HepG2 (cell line): ENCODE measurements around the gene FGF14. TPM values are rescaled to one million over a fixed set of nuclear protein-coding genes. Genes with fewer than 3 reads are reported as not detected.
A peak's percentile ranks its signal among the peaks of the same experiment; 100 is the strongest.

Experiments
- ATAC-seq: fragments of 200-7000 bp; cut with Tn5 transposase; 3 replicates; pipeline ENCODE4 v1.9.1; 2020; ENCODE audit warnings: mild to moderate bottlenecking, moderate library complexity
- BruUV-seq: library from RNA; stranded (reverse); fragments of 400-500 nt; replicated peaks from 2 replicates; lab custom pipeline; 2021; lab: Mats Ljungman, UMichigan
- CTCF ChIA-PET: fragments of 300-600 bp; formaldehyde crosslinking; extraction: SDS; loops from one replicate; lab custom pipeline; 2021; ENCODE audit warnings: low total read pairs, inconsistent platforms, low intra/inter-chr PET ratio; lab: Yijun Ruan, JAX
- POLR2A ChIA-PET: fragments of 350-600 bp; sonication (Branson Sonifier 250); formaldehyde crosslinking; loops from one replicate; lab custom pipeline; 2020; ENCODE audit warnings: antibody characterized with exemption, inconsistent platforms; lab: Yijun Ruan, JAX
- DNase-seq: peaks from one replicate; pipeline ENCODE4 v3.0.0-alpha.2; 2015; ENCODE audit warnings: low spot score
- FAIRE-seq: peaks from 3 replicates; lab custom pipeline; 2011; peaks lifted over from hg19 to GRCh38; lab: Jason Lieb, UNC
- H2AFZ ChIP-seq: one replicate; pipeline ENCODE4 v1.6.1; 2011; ENCODE audit warnings: low read length, inconsistent platforms
- H3K27ac ChIP-seq: fragments of 300-600 bp; 3 replicates; pipeline ENCODE4 v1.8.0; 2011; ENCODE audit warnings: mixed run types, mild to moderate bottlenecking, mixed read lengths, low read length, inconsistent platforms; ENCODE audit not compliant: insufficient read depth; ENCODE audit errors: extremely low read length
- H3K27me3 ChIP-seq, 2 experiments: fragments of 200-600 bp in 1 of 2; 2 replicates in 1 of 2; 3 replicates in 1 of 2; pipeline versions ENCODE4 v1.6.0 to v1.8.0; 2011; ENCODE audit warnings: low read length in 2 of 2, mild to moderate bottlenecking in 2 of 2, moderate library complexity in 2 of 2, inconsistent platforms in 1 of 2; ENCODE audit not compliant: insufficient read depth in 2 of 2, control insufficient read depth in 1 of 2
- H3K36me3 ChIP-seq, 2 experiments: fragments of 200-600 bp in 1 of 2; replicated peaks in 1 of 2; 2 replicates in 1 of 2; 3 replicates in 1 of 2; pipeline versions ENCODE4 v1.5.1 to v1.8.0; 2011; ENCODE audit warnings: low read length in 2 of 2, inconsistent platforms in 1 of 2; ENCODE audit not compliant: insufficient read depth in 2 of 2, control insufficient read depth in 1 of 2
- H3K4me1 ChIP-seq: 2 replicates; pipeline ENCODE4 v1.5.1; 2012; ENCODE audit warnings: low read length, inconsistent platforms; ENCODE audit not compliant: insufficient read depth
- H3K4me2 ChIP-seq: 2 replicates; pipeline ENCODE4 v1.6.0; 2011; ENCODE audit warnings: low read depth, low read length, inconsistent platforms
- H3K4me3 ChIP-seq, 3 experiments: fragments of 200-600 bp in 1 of 3; sonication (generic), shearing (Covaris generic) in 1 of 3; replicated peaks in 1 of 3; 2 replicates each; pipeline ENCODE4 v1.5.1; 2011 to 2016; ENCODE audit warnings: low read length in 3 of 3, inconsistent platforms in 2 of 3, low read depth in 2 of 3, mild to moderate bottlenecking in 2 of 3, control low read depth in 1 of 3, mixed read lengths in 1 of 3; ENCODE audit not compliant: insufficient read depth in 1 of 3
- H3K79me2 ChIP-seq: one replicate; pipeline ENCODE4 v1.6.1; 2011; ENCODE audit warnings: low read length, inconsistent platforms; ENCODE audit not compliant: insufficient read depth
- H3K9ac ChIP-seq: 2 replicates; pipeline ENCODE4 v1.6.0; 2011; ENCODE audit warnings: mild to moderate bottlenecking, low read depth, low read length, inconsistent platforms; ENCODE audit not compliant: insufficient read depth
- H3K9me3 ChIP-seq: 2 replicates; pipeline ENCODE4 v1.5.1; 2012; ENCODE audit warnings: mild to moderate bottlenecking, low read length
- H4K20me1 ChIP-seq: 2 replicates; pipeline ENCODE4 v1.6.0; 2011; ENCODE audit warnings: inconsistent platforms, mild to moderate bottlenecking, low read length, moderate library complexity; ENCODE audit not compliant: insufficient read depth
- ARID3A ChIP-seq: IDR thresholded peaks from 2 replicates; pipeline ENCODE4 v1.6.1; 2012; ENCODE audit warnings: low read depth, low read length, improper control_type of control experiment
- CREBL2 ChIP-seq: sonication (generic); formaldehyde crosslinking; IDR thresholded peaks from 2 replicates; pipeline ENCODE4 v1.8.1; 2023; ENCODE audit warnings: missing genetic modification reagents, mild to moderate bottlenecking, borderline replicate concordance
- CTCF ChIP-seq: sonication (generic); formaldehyde crosslinking; IDR thresholded peaks from 2 replicates; pipeline ENCODE4 v1.5.0; 2020; ENCODE audit warnings: mild to moderate bottlenecking, missing genetic modification reagents, moderate library complexity
- HHEX ChIP-seq: IDR thresholded peaks from 2 replicates; pipeline ENCODE4 v1.6.1; 2016; ENCODE audit warnings: control low read depth
- RAD21 ChIP-seq: fragments of 450-650 bp; formaldehyde crosslinking; IDR thresholded peaks from 2 replicates; pipeline ENCODE4 v1.5.0; 2020; ENCODE audit warnings: mild to moderate bottlenecking
- SMC3 ChIP-seq: IDR thresholded peaks from 2 replicates; pipeline ENCODE4 v1.6.1; 2011; ENCODE audit warnings: low read length, improper control_type of control experiment
- STAG1 ChIP-seq: sonication (generic); formaldehyde crosslinking; IDR thresholded peaks from 2 replicates; pipeline ENCODE4 v1.4.0; 2020; ENCODE audit warnings: missing genetic modification reagents
- ZBTB14 ChIP-seq: sonication (generic); formaldehyde crosslinking; IDR thresholded peaks from 2 replicates; pipeline ENCODE4 v1.4.0; 2020; ENCODE audit warnings: missing genetic modification reagents
- ZBTB20 ChIP-seq: sonication (generic); formaldehyde crosslinking; IDR thresholded peaks from 2 replicates; pipeline ENCODE4 v1.8.1; 2023; ENCODE audit warnings: missing genetic modification reagents, low read depth, mild to moderate bottlenecking, borderline replicate concordance
- ZEB1 ChIP-seq: IDR thresholded peaks from 2 replicates; pipeline ENCODE4 v1.6.1; 2012; ENCODE audit warnings: mild to moderate bottlenecking, low read depth, inconsistent platforms; ENCODE audit not compliant: insufficient replicate concordance
- ZFP37 ChIP-seq: sonication (generic); formaldehyde crosslinking; IDR thresholded peaks from 2 replicates; pipeline ENCODE4 v1.4.0; 2020; ENCODE audit warnings: missing genetic modification reagents, borderline replicate concordance
- ZNF20 ChIP-seq: sonication (generic); formaldehyde crosslinking; IDR thresholded peaks from 2 replicates; pipeline ENCODE4 v1.4.0; 2020; ENCODE audit warnings: mild to moderate bottlenecking, moderate library complexity, missing genetic modification reagents
- WGBS: methylation state at CpG from one replicate; pipeline ENCODE4 v1.1.6; 2017; ENCODE audit warnings: low lambda C conversion rate; 5-methylcytosine and 5-hydroxymethylcytosine counted together
- in situ Hi-C: cut with HindIII; loops from 2 replicates; pipeline ENCODE4 v1.10.0; 2017; ENCODE audit warnings: low pct_unique_long_range_greater_than_20kb; ENCODE audit not compliant: extremely low pct_ligation_motif_present
- intact Hi-C: fragments of 100-400 bp; cut with micrococcal nuclease; formaldehyde crosslinking; loops from one replicate; pipeline ENCODE4 v1.10.0; 2022; ENCODE audit not compliant: unreplicated experiment
- polyA plus RNA-seq, 8 experiments: library from polyadenylated mRNA; depleted of rRNA in 3 of 8; stranded (reverse) in 7 of 8; unstranded in 1 of 8; fragments of >200 nt; fragmentation: Illumina TruSeq in 4 of 8; extraction: Trizol in 4 of 8; gene quantifications; 2 replicates each; pipeline versions ENCODE4 v1.2.1 to v1.2.3, GENCODE V29; 2011 to 2016; ENCODE audit warnings: low read depth in 4 of 8, missing spikeins in 1 of 8, mixed read lengths in 1 of 8; ENCODE audit not compliant: insufficient read depth in 1 of 8
- total RNA-seq, 5 experiments: library from RNA; depleted of rRNA; stranded (reverse); fragments of >200 nt; fragmentation: Illumina TruSeq; extraction: Trizol; gene quantifications; 2 replicates each; pipeline ENCODE4 v1.2.3, GENCODE V29; 2016; ENCODE audit warnings: low read depth in 1 of 5

The FGF14 gene
- total and polyA plus RNA-seq, 2 of the 13 experiments (the other 11 are each of a cell fraction or from before 2014, with no cell fraction given), result not detected

GRCh38 chr13:101763191-101763590 is 638.7 kb downstream of the FGF14 start:
- H2AFZ ChIP-seq, result no peak overlapping the region
- no peaks in the 10 kb centered on the region for H3K4me1 ChIP-seq
- no peaks in the 10 kb centered on the region for H3K9me3 ChIP-seq
- no peak overlapping the region for H3K9ac ChIP-seq
- no peak overlapping the region for H3K4me3 ChIP-seq
- H3K4me2 ChIP-seq, result no peak overlapping the region
- H3K27ac ChIP-seq, result no peak overlapping the region
- no peak for TF ChIP-seq ZNF20 (CRISPR knock-in tag)
- TF ChIP-seq, all 625 proteins: peak for 0
- Histone ChIP-seq H3K27me3 (no peaks in the 10 kb centered on the region), H3K36me3 (no peaks in the 10 kb centered on the region), H4K20me1 (no peaks in the 10 kb centered on the region), H3K79me2 (no peaks in the 10 kb centered on the region)
- 0% methylated on average over 1 of the region's 1 CpG for WGBS
- FAIRE-seq (no peak), DNase-seq (no peak), ATAC-seq (no peak)
- in situ Hi-C loops (loop anchor here (25.0 kb wide), 1 partner anchor 626 kb away; no protein-coding TSS in a partner anchor), intact Hi-C loops (no loop called here)
- ChIA-PET POLR2A (no interaction called here), CTCF (no interaction called here)
- BruUV-seq, result no TSS peak

- ChIA-PET POLR2A (no interaction called here), CTCF (interaction anchor here (1.0 to 2.1 kb wide), 2 partner anchors 243 to 613 kb away, joined by 3 to 15 read pairs; no protein-coding TSS in a partner anchor)
- Histone ChIP-seq H3K9ac (no peak overlapping the region), H3K4me1 (no peaks in the 10 kb centered on the region), H4K20me1 (no peaks in the 10 kb centered on the region), H3K4me2 (no peak overlapping the region), H3K4me3 (no peak overlapping the region), H2AFZ (no peak overlapping the region), H3K9me3 (no peaks in the 10 kb centered on the region), H3K36me3 (no peaks in the 10 kb centered on the region), H3K79me2 (no peaks in the 10 kb centered on the region), H3K27me3 (no peaks in the 10 kb centered on the region; a peak in 1 of 5 replicates), H3K27ac (no peak overlapping the region)
- 0% methylated on average over 1 of the region's 1 CpG for WGBS
- DNase-seq, result no peak
- in situ Hi-C loops (loop anchor here (5.0 to 25.0 kb wide), 2 partner anchors 245 to 620 kb away; no protein-coding TSS in a partner anchor), intact Hi-C loops (loop anchor here (1.0 kb wide), 2 partner anchors 243 to 613 kb away; no protein-coding TSS in a partner anchor)
- TF ChIP-seq CTCF (CRISPR knock-in tag), result peak; percentile 30
- no peak for TF ChIP-seq HHEX (CRISPR knock-in tag)
- peak; percentile 55 for TF ChIP-seq SMC3
- no peak for TF ChIP-seq ZFP37 (CRISPR knock-in tag)
- no peak for TF ChIP-seq ZEB1
- peak; percentile 70 for TF ChIP-seq STAG1 (CRISPR knock-in tag)
- TF ChIP-seq ZBTB20 (CRISPR knock-in tag), result no peak
- no peak for TF ChIP-seq CREBL2 (CRISPR knock-in tag)
- TF ChIP-seq ARID3A, result peak; percentile 89
- peak; percentile 35; the same call in 1 of the 2 replicates for TF ChIP-seq RAD21 (CRISPR knock-in tag)
- no peak for TF ChIP-seq ZBTB14
- no peak for FAIRE-seq
- ATAC-seq, result peak; percentile 51; the same call in 2 of the 3 replicates
- no TSS peak for BruUV-seq
These were observed 644.3 kb downstream of the FGF14 start for GRCh38 chr13:101757446-101758039.
